Natural killer cell (primary cell): ENCODE results near the gene SLC2A3. TPM values are rescaled to one million over a fixed set of nuclear protein-coding genes. Genes with fewer than 3 reads are reported as not detected.
"Not testable (repeated sequence)": the region's sequence is repeated elsewhere in the genome, so short reads cannot be mapped to it uniquely, and the experiment has no call there.

Experiments used
- ATAC-seq, 3 donors: fragments of 150-1000 bp in 2 of 3; fragments of 200-7000 bp in 1 of 3; cut with Tn5 transposase; 1 replicate in 1 of 3; 2 replicates in 2 of 3; pipeline ENCODE4 v1.10.0; 2021; ENCODE audit warnings: mild to moderate bottlenecking in 2 of 3, moderate library complexity in 2 of 3
- DNase-seq, 2 donors: peaks; one replicate each; pipeline versions ENCODE4 v3.0.0 to v3.0.0-alpha.2; 2013 to 2021; ENCODE audit warnings: mixed read lengths in 1 of 2
- H3K27ac ChIP-seq: one replicate; pipeline ENCODE4 v1.5.1; 2013; ENCODE audit warnings: mild to moderate bottlenecking, low read length
- H3K27me3 ChIP-seq: one replicate; pipeline ENCODE4 v1.6.1; 2013; ENCODE audit warnings: low read length; ENCODE audit not compliant: control insufficient read depth, insufficient read depth
- H3K36me3 ChIP-seq: one replicate; pipeline ENCODE4 v1.6.1; 2013; ENCODE audit warnings: low read length; ENCODE audit not compliant: control insufficient read depth, insufficient read depth
- H3K4me1 ChIP-seq: one replicate; pipeline ENCODE4 v1.6.1; 2013; ENCODE audit warnings: low read length; ENCODE audit not compliant: control insufficient read depth, insufficient read depth
- H3K4me3 ChIP-seq: one replicate; pipeline ENCODE4 v1.5.1; 2013; ENCODE audit warnings: low read length
- H3K9me3 ChIP-seq: one replicate; pipeline ENCODE4 v1.6.1; 2013; ENCODE audit warnings: low read length; ENCODE audit not compliant: control insufficient read depth, insufficient read depth
- H3K27ac Mint-ChIP-seq, 2 donors: one replicate each; pipeline ENCODE4 v1.8.0; 2022; ENCODE audit warnings: mild to moderate bottlenecking in 2 of 2, mixed read lengths in 2 of 2, moderate library complexity in 1 of 2
- H3K27me3 Mint-ChIP-seq, 2 donors: one replicate each; pipeline ENCODE4 v1.8.0; 2022; ENCODE audit warnings: low read depth in 2 of 2, mixed read lengths in 2 of 2
- H3K36me3 Mint-ChIP-seq: one replicate; pipeline ENCODE4 v1.8.0; 2022; ENCODE audit warnings: mixed read lengths
- H3K4me1 Mint-ChIP-seq, 2 donors: one replicate each; pipeline ENCODE4 v1.8.0; 2022; ENCODE audit warnings: mixed read lengths in 2 of 2
- H3K4me3 Mint-ChIP-seq: one replicate; pipeline ENCODE4 v1.8.0; 2022; ENCODE audit warnings: mild to moderate bottlenecking, moderate library complexity, mixed read lengths
- H3K9me3 Mint-ChIP-seq, 2 donors: one replicate each; pipeline ENCODE4 v1.8.0; 2022; ENCODE audit warnings: mixed read lengths in 2 of 2
- CTCF ChIP-seq: fragments of 200-600 bp; IDR thresholded peaks from one replicate; pipeline ENCODE4 v1.8.0; 2022; ENCODE audit warnings: antibody characterized with exemption
- WGBS: methylation state at CpG from one replicate; pipeline ENCODE4 v1.1.7; 2013; ENCODE audit warnings: missing lambda C conversion rate; ENCODE audit not compliant: insufficient coverage; 5-methylcytosine and 5-hydroxymethylcytosine counted together
- intact Hi-C: fragments of 100-400 bp; cut with micrococcal nuclease; formaldehyde crosslinking; loops from one replicate; pipeline ENCODE4 v1.14.2; 2022
- total RNA-seq, 4 donors: library from RNA; stranded (reverse); fragments of 120-200 nt in 1 of 4; gene quantifications; one replicate each; pipeline versions ENCODE4 v1.2.3 to v1.2.4, GENCODE V29; 2013 to 2022

The SLC2A3 gene
- total RNA-seq, 3 donors from 2014 or later (not counting 1 experiment from before 2014, with no cell fraction given) = 406 to 534 (median 427) TPM

- no peak for ATAC-seq
- intact Hi-C loops = no loop called here
- no peak for TF ChIP-seq CTCF
- Mint-ChIP-seq H3K4me1 (peaks cover 41 to 58% of the 10 kb centered on the region in 2 donors), H3K9me3 (no peaks in the 10 kb centered on the region), H3K4me3 (peak overlapping the region; percentile 76), H3K27me3 (no peaks in the 10 kb centered on the region), H3K27ac (peak overlapping the region; percentile 54 to 77), H3K36me3 (no peaks in the 10 kb centered on the region)
- Histone ChIP-seq H3K4me3 (no peak overlapping the region), H3K36me3 (peaks cover 52% of the 10 kb centered on the region), H3K27me3 (no peaks in the 10 kb centered on the region), H3K27ac (no peak overlapping the region), H3K9me3 (no peaks in the 10 kb centered on the region), H3K4me1 (peaks cover 32% of the 10 kb centered on the region)
- DNase-seq = no peak
- WGBS = 81% methylated on average over 1 of the region's 1 CpG
Measured at GRCh38 chr12:7916936-7917335, 19.1 kb downstream of the SLC2A3 start.

GRCh38 chr12:7915661-7916403, 20.2 kb downstream of the SLC2A3 start:
- DNase-seq (peak in 1 of 2 donors; percentile 50), ATAC-seq (peak; percentile 59 to 83 (median 66))
- TF ChIP-seq CTCF = no peak
- Mint-ChIP-seq H3K36me3 (no peaks in the 10 kb centered on the region), H3K27ac (peak overlapping the region; percentile 54 to 77), H3K4me1 (peaks cover 32 to 50% of the 10 kb centered on the region in 2 donors), H3K9me3 (no peaks in the 10 kb centered on the region), H3K27me3 (no peaks in the 10 kb centered on the region), H3K4me3 (peak overlapping the region; percentile 76)
- H3K4me1 ChIP-seq = peaks cover 32% of the 10 kb centered on the region
- H3K4me3 ChIP-seq = no peak overlapping the region
- WGBS = 46% methylated on average over 29 of the region's 38 CpGs
- H3K27ac ChIP-seq = peak overlapping the region; percentile 35
- no peaks in the 10 kb centered on the region for H3K9me3 ChIP-seq
- intact Hi-C loops = no loop called here
- H3K36me3 ChIP-seq = peaks cover 41% of the 10 kb centered on the region
- no peaks in the 10 kb centered on the region for H3K27me3 ChIP-seq

- H3K4me1 ChIP-seq, H3K9me3 Mint-ChIP-seq, H3K27me3 Mint-ChIP-seq, H3K27ac Mint-ChIP-seq, ATAC-seq, H3K4me1 Mint-ChIP-seq, DNase-seq, H3K27ac ChIP-seq, H3K9me3 ChIP-seq, intact Hi-C loops, H3K36me3 ChIP-seq, H3K4me3 ChIP-seq, H3K4me3 Mint-ChIP-seq, H3K36me3 Mint-ChIP-seq, H3K27me3 ChIP-seq: not testable (repeated sequence)
- WGBS = 82% methylated on average over 7 of the region's 7 CpGs
Measured at GRCh38 chr12:7910106-7910505, 25.9 kb downstream of the SLC2A3 start.

DNA sequence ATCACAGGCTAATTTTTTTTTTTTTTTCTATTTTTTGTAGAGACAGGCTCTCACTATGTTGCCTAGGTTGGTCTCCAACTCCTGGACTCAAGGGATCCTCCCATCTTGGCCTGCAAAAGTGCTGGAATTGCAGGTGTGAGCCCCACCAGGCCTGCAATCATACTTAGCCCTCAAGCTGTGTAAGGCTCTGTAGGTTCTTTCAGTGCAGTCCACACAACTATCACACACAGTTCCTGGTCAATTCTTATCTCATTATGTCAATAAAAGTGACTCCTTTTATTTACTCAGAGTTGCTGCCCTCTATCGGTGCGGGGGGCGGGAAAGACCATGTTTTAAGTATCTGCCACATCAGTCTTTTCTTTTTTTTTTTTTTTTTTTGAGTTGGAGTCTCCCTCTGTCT, 29.0 kb downstream of the SLC2A3 start:
- Histone ChIP-seq H3K27ac (no peak overlapping the region), H3K4me3 (no peak overlapping the region), H3K27me3 (no peaks in the 10 kb centered on the region), H3K36me3 (no peaks in the 10 kb centered on the region), H3K4me1 (no peaks in the 10 kb centered on the region), H3K9me3 (no peaks in the 10 kb centered on the region)
- no peak overlapping the region for H3K4me3 Mint-ChIP-seq
- no peaks in the 10 kb centered on the region for H3K27me3 Mint-ChIP-seq
- no peaks in the 10 kb centered on the region for H3K36me3 Mint-ChIP-seq
- ATAC-seq (no peak), DNase-seq (peak in 1 of 2 donors; percentile 55)
- no peak overlapping the region for H3K27ac Mint-ChIP-seq
- 22% methylated on average over 3 of the region's 3 CpGs for WGBS
- TF ChIP-seq CTCF = no peak
- intact Hi-C loops = no loop called here
- H3K4me1 Mint-ChIP-seq = no peaks in the 10 kb centered on the region
- H3K9me3 Mint-ChIP-seq = no peaks in the 10 kb centered on the region

GRCh38 chr12:7906303-7906702, 29.7 kb downstream of the SLC2A3 start:
- H3K27ac Mint-ChIP-seq, H3K36me3 Mint-ChIP-seq, H3K4me3 ChIP-seq, DNase-seq, H3K9me3 ChIP-seq, H3K27me3 ChIP-seq, H3K9me3 Mint-ChIP-seq, H3K4me1 Mint-ChIP-seq, ATAC-seq, H3K4me3 Mint-ChIP-seq, H3K27ac ChIP-seq, intact Hi-C loops, H3K27me3 Mint-ChIP-seq, H3K4me1 ChIP-seq, H3K36me3 ChIP-seq: not testable (repeated sequence)
- 93% methylated on average over 4 of the region's 4 CpGs for WGBS

- 89% methylated on average over 1 of the region's 5 CpGs for WGBS
- H3K9me3 ChIP-seq, H3K4me3 ChIP-seq, H3K36me3 Mint-ChIP-seq, DNase-seq, H3K4me3 Mint-ChIP-seq, ATAC-seq, H3K9me3 Mint-ChIP-seq, H3K27ac ChIP-seq, H3K27ac Mint-ChIP-seq, H3K4me1 ChIP-seq, H3K27me3 ChIP-seq, H3K4me1 Mint-ChIP-seq, H3K27me3 Mint-ChIP-seq, intact Hi-C loops, H3K36me3 ChIP-seq: not testable (repeated sequence)
Measured at GRCh38 chr12:7905600-7906125, 30.3 kb downstream of the SLC2A3 start.
